ENCODE data around the gene SERPINA1.

The SERPINA1 gene

DNA sequence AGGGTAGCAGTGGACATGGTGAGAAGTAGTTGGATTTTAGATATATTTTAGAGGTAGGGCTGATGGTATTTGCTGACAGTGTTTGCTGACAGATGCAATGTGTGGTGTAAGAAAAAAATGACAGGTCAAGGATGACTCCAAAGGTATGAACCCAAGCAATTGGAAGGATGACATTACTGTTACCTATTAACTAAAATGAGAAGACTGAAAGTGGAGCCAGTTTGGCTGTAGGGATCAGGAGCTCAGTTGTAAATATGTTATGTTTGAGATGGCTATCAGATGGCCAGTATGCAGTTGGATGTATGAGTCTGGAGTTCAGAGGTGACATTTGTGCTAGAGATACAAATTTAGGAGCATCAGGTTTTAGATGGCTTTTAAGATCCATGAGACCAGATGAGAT lies 47.9 kb downstream of the SERPINA1 start:
- TF ChIP-seq CTCF (IDR thresholded peaks at IDR 0.05): no peak
- no peak for TF ChIP-seq ZFX (IDR thresholded peaks at IDR 0.05; ENCODE audit: borderline replicate concordance)
- H3K27ac ChIP-seq: no peak overlapping the region

DNA sequence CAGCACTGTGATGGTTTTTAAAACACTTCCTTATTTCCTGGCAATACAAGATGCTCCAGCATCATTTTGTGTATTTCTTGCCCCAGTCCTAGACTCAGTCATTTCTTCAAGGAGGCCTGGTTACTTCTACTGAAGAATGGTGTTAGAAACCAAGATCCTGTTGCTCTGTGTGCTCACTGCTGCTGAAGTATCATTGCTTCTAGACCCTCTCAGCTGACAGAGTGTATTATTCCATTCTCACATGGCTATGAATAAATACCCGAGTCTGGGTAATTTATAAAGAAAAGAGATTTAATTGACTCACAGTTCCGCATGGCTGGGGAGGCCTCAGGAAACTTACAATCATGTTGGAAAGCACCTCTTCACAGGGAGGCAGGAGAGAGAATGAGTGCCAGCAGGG lies 50.4 kb downstream of the SERPINA1 start:
- TF ChIP-seq CTCF (IDR thresholded peaks at IDR 0.05) (no peak), ZFX (IDR thresholded peaks at IDR 0.05; ENCODE audit: borderline replicate concordance) (no peak)
- H3K27ac ChIP-seq: no peak overlapping the region

DNA sequence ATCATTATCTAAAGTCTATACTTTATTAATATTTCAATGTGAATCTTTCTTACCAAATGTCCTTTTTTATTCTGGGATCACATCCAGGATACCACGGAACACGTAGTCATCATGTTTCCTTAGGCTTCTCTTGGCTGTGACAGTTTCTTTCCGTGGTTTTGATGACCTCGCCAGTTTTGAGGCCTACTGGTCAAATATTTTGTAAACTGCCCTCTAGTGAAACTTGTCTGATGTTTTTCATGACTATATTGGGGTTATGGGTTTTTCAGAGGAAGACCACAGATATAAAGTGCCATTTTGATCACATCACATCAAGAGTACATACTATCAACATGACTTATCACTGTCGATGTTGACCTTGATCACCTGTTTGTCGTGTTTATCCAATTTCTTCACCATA lies 51.1 kb downstream of the SERPINA1 start:
- H3K27ac ChIP-seq: no peak overlapping the region
- TF ChIP-seq ZFX (IDR thresholded peaks at IDR 0.05; ENCODE audit: borderline replicate concordance) (no peak), CTCF (IDR thresholded peaks at IDR 0.05) (no peak)

DNA sequence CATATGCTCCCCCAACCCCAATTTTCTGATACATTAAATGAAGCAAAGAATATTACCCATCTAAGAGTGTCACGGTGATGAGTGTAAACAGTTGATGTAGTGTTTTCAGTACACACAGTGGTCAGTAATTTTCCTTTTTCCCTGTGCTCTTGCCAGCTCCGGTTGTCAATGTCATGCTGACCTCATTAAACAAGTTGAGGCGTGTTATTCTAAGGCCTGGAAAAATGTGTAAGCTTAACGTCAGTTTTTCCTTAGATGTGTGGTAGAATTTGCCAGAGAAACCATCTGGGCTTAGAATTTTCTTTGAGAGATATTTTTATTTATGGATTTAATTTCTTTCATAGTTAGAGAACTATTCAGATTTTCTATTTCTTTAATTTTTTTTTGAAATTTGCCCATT lies 53.5 kb downstream of the SERPINA1 start:
- H3K27ac ChIP-seq: no peak overlapping the region

GRCh38 chr14:94332587-94332986 lies 55.8 kb downstream of the SERPINA1 start:
- no peak overlapping the region for H3K27ac ChIP-seq
- no peak for TF ChIP-seq ZFX (IDR thresholded peaks at IDR 0.05; ENCODE audit: borderline replicate concordance)
- no peak for TF ChIP-seq CTCF (IDR thresholded peaks at IDR 0.05)

More for the DNA sequence above, 53.5 kb downstream of the SERPINA1 start:
- no peak for TF ChIP-seq ZFX (IDR thresholded peaks at IDR 0.05; ENCODE audit: borderline replicate concordance)
- no peak for TF ChIP-seq CTCF (IDR thresholded peaks at IDR 0.05)

GRCh38 chr14:94332063-94332583 lies 56.3 kb downstream of the SERPINA1 start:
- TF ChIP-seq ZFX (IDR thresholded peaks at IDR 0.05; ENCODE audit: borderline replicate concordance): no peak
- TF ChIP-seq CTCF (IDR thresholded peaks at IDR 0.05): no peak
- no peak overlapping the region for H3K27ac ChIP-seq

DNA sequence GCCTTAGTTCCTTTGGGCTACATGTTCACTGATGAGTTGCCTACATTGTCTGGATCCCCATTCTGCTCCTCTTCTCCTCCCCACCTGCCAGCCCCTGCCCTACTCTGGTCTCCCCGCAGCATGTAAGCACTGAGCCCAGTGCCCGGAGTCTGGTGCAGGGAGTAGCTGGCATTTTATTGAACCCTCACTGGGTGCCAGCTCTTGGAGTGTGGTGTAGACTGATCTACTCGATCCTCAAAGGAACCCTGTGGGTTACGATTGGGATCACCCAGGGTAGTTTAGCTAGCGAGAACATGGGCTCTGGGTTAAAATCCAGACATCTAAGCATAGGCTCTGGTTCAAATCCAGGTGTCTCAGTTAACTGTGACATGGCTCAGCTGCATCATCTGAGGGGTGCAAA lies 56.9 kb downstream of the SERPINA1 start:
- TF ChIP-seq CTCF (IDR thresholded peaks at IDR 0.05): no peak
- no peak for TF ChIP-seq ZFX (IDR thresholded peaks at IDR 0.05; ENCODE audit: borderline replicate concordance)
- no peak overlapping the region for H3K27ac ChIP-seq
